ENCODE measurements around the gene NCOA6.
A peak's percentile ranks its signal among the peaks of the same experiment; 100 is the strongest.
"Not testable (repeated sequence)": the region's sequence is repeated elsewhere in the genome, so short reads cannot be mapped to it uniquely, and the experiment has no call there.

The NCOA6 gene

DNA sequence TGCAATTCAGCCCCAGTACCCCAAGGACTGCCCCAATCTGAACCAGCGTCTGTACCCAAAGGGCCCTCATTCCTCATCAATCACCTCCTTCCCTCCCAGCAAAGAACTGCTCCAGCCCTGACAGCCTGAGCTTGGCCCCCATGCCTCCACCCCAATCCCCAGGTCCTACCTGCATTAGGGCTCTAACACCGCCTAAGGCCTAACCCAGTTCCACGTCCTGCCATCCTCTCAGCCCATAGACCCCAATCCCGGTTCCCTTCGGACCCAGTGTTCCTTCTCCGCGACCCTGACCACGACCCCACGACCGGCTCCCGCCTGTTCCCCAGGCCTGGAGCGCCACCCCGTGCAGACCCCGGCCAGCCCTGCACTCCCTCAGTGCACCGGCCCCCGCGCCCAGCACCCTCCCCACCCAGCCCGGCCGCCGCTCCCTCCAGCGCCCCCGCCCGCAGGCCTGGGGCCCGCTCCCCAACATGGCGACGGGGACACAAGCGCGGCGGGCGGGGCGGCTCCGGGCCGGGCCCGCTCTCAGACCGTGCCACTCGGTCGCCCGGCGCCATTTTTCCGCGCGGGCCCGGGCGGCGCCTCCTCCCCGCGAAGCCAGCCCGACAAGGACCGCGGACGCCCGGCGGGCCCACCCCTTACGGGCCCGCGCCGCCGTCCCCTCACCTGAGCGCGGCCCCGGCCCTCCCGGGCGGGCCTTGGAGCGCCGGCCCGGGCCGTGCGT is 483 bp downstream of the NCOA6 start:
- no peak for FAIRE-seq

DNA sequence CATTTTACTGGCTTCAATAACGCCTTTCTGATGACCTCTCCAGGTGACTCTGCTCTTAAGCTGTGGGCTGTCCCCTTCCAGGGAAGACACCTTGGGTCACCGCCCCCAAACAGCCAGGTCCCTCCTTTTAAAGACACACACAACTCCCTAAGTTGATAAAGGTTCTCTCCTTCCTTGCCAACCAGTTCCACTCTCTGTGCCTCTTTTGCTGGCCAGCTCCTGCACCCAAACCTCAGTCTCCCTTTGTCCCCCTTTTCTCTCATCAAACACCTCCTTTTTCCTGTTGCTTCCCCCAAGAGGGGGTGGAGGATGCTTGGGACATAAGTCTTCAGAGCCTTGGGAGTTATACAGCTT is 1.0 kb downstream of the NCOA6 start:
- no peak for FAIRE-seq

DNA sequence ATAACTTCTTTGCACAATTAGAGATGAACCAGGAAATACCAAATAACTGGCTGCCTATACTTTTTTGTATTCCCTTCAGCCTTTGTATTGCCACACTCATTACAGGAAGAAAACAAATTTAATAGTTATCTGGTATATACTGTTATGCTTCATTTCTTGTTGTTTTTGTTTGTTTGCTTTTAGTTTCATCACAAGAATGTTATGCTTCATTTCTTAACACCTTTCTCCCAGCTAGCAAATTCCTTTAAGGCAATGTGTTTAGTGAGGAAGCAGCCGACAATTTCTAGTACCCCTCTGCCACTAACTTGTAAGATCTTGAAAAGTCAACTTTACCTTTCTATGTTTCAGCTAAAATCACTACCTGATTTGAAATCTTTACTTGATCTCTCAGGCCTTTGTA is 1.4 kb downstream of the NCOA6 start:
- FAIRE-seq, result peak; percentile 53

DNA sequence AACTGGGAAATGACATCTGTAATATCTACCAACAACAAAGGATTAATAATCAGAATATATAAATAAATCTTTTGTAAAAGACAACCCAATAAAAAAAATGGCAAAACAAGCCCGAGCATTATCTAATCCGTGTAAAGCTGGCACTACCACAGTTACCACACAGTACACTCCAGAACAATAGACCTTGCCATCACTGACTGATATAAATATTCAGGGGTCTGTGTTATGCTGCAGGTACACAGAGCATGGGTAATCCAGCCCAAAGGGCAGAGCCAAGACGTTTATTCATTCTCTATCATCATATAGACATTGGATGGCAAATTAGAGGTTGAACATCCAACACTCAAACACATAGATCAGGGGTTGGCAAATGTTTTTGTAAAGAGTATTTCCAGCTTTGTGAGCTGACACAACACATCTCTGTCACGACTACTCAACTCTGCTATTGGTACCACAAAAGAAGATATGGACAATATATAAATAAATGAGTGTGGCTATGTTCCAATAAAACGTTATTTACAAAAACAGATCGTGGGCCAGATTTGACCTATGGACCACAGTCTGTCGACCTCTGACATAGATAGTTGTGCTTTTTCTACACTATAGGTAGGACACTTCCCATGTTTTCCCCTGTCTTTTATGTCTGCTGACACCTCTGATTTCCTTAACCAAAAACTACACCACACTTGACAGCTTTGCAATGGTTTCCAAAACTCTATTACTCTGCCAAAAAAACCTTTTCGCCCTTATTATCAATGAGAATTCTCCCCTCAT is 4.5 kb downstream of the NCOA6 start:
- no peak for FAIRE-seq

DNA sequence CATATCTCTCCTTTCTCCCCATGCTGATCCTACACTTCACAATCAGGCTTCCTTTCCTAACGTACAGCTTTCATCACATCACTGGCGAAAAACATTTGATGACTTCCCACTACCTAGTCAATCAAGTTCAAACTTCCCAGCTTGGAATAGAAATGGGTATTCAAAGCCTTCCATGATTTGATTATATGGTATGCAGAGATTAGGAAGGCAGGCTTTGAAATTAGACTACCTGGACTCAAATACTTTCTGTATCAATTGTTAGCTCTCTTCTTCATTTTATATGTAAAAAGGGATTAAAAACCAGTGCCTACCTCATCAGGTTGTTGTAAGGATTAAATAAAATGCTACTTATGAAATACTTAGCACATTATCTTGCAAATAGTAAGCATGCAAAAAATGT is 7.7 kb downstream of the NCOA6 start:
- no peak for FAIRE-seq

DNA sequence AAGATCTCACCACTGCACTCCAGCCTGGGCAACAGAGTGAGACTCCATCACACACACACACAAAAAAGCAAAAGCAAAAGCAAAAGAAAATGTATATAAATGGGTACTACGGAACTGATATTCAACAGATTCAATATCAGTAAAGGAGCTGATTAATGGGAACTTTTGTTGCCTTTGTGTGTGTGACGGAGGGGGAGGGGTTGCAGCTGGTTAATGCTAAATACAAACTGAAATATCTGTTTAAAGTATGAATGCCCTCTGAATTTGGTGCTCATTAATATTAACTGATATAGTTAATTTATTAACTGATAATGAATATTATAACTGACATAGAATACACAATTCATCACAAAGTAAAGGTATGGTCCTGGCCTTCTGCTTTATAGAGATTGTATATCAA is 8.4 kb downstream of the NCOA6 start:
- no peak for FAIRE-seq

DNA sequence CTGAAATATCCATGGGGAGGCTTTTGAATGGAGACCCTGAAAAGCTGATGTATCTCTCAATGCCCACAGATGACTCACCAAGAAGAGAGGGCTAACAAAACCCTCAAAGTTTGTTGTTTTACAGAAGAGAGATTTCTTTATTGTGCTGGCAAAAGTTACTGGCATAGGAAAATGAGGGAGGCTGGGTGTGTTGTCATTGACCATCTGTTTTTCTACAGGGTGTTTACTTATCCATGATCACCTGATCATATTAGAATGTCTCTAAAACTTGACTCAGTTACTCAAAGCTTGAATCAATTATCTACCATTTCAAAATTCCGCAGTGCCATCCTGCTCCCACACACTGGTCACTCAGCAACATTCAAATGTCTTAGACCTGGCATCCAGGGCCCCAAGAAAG is 9.8 kb downstream of the NCOA6 start:
- no peak for FAIRE-seq

DNA sequence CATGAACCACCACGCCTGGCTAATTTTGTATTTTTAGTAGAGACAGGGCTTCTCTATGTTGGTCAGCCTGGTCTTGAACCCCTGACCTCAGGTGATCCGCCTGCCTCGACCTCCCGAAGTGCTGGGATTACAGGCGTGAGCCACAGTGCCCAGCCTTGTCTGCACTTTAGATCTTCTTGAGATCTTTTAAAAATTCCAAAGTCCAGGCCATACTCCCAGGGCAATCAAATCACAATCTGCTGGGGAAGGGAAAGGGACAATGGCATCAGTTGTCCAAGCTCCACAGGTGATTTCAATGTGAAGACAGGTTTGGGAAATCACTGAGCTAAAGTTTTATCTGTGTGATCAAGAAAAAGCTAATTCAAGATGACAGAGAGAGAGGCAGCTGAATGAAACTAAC is 16.9 kb downstream of the NCOA6 start:
- no peak for FAIRE-seq

DNA sequence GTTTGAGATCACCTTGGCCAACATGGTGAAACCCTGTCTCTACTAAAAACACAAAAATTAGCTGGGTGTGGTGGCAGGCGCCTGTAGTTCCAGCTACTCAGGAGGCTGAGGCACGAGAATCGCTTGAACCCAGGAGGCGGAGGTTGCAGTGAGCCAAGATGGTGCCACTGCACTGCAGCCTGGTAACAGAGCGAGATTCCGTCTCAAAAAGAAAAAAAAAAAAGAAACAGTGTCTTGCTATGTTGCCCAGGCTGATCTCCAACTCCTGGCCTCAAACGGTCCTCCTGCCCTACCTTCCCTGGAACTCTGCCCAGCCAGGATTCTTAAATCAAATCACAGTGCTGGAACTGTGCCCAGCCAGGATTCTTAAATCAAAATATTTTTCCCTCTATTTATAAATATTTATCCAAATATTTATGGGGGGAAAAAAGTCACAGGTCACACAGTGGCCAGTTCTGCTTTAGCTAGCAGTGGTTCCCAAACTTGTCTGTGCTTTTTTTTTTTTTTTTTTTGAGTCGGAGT is 17.4 kb downstream of the NCOA6 start:
- FAIRE-seq, result not testable (repeated sequence)

DNA sequence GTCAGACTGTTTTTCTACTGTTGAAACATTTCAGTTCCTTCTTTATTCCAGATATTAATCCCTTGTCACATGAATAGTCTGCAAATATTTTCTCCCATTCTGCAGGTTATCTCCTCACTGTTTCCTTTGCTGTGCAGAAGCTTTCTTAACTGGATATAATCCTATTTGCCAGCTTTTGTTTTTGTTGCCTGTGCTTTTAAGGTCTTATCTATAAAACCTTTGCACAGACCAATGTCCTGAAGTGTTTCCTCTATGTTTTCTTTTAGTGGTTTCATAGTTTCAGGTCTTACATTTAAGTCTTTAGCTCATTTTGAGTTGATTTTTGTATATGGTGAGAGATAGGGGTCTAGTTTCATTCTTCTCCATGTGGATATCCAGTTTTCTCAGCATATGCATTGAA is 19.2 kb downstream of the NCOA6 start:
- FAIRE-seq, result no peak

DNA sequence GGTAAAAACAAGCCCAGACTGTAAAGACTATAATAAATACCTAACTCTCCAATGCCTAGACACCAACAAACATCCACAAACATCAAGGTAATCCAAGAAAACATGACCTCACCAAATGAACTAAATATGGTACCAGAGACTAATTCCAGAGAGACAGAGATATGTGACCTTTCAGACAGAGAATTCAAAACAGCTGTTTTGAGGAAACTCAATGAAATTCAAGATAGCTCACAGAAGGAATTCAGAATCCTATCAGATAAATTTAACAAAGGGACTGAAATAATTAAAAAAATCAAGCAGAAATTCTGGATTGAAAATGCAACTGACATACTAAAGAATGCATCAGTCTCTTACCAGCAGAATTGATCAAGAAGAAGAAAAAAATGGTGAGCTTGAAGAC is 26.6 kb downstream of the NCOA6 start:
- FAIRE-seq, result no peak

DNA sequence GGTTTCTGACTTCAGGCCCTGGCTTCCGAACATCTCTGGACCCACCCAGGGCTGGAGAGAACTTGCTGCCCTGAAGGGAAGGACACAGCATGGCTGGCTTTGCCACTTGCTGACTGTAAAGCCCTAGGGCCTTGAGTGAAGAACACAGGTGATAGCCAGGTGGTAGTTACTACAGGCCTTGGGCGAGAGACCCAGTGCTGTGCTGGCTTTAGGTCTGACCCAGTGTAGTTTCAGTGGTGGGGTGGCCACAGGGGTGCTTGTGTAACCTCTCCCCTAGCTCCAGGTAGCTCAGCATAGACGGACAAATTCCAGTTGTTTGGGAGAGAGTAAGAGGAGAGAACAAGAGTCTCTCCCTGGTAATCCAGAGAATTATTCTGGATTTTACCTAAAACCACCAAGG is 27.1 kb downstream of the NCOA6 start:
- no peak for FAIRE-seq

DNA sequence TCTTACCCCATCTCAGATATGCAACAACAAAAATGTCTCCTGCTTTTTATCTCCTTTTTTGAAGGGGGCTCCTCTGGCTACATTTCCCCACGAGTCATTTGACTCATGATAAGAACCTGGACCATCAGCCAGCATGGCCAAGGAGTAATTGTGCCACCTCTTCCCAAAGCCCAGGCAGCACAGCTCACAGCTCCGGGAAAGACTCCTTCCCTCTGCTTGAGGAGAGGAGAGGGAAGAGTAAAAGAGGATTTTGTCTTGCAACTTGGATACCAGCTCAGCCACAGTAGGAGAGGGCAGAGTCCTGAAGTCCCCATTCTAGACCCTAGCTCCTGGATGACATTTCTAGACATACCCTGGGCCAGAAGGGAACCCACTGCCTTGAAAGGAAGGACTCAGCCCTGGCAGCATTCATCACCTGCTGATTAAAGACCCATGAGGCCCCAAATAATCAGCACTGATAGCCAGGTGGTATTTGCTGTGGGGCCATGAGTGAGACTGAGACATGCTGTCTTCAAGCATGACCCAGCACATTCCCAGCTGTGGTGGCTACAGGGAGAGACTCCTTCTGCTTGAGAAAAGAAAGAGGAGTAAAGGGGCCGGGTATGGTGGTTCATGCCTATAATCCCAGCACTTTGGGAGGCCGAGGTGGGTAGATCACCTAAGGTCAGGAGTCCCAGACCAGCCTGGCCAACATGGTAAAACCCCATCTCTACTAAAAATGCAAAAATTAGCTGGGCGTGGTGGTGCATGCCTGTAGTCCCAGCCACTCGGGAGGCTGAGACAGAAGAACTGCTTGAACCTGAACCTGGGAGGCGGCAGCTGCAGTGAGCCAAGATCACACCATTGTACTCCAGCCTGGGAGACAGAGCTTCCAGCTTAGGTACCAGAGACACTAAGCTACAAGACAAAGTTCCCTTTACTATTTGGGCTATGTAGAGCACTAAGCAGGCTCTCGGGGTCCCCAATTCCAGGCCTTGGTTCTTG is 28.1 kb downstream of the NCOA6 start:
- FAIRE-seq, result no peak

DNA sequence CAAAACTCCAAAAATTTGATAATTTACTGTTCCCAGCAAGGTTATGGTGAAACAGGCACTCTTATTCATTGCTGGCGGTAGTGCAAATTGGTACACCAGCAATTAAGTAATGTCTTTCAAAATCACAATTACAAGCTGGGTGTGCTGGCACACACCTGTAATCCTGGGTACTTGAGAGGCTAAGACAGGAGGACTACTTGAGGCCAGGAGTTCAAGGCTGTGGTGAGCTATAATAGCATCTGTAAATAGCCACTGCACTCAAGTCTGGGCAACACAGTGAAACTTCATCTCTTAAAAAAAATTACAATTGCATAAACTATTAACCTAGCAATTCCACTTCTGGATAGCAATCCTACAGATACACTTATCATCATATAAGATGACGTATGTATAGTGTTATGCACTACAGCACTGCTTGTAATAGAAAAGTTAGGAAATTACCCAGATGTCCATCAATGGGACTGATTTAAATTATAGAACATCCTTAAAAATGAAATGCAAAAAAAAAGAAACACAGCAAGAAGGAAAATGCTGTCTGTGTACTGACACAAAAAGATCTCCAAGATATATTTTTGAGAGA is 31.4 kb downstream of the NCOA6 start:
- no peak for FAIRE-seq

DNA sequence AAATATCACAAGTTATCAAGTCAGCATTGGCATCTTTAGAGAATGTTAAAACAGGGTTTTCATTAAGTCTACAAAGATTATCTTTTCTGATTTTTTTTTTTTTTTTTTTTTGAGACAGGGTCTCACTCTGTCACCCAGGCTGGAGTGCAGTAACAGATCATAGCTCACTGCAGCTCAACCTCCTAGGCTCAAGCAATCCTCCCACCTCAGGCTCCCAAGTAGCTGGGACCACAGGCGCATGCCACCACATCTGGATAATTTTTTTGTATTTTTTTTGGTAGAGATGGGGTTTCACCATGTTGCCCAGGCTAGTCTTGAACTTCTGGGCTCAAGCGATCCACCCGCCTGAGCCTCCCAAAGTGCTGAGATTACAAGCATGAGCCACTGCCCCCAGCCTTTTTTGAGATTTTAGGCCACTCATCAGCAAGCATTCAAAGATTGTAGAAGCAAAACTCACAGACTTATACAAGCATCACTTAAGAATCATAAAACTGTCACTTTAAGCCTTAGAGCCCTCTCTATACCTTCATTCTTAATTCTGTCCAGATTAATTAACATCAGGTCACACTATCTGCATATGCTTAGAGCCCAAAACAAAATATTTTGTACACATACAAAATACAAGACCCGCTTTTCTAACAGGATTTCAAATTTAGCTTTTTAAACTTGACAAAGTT is 32.6 kb downstream of the NCOA6 start:
- peak; percentile 65 for FAIRE-seq

DNA sequence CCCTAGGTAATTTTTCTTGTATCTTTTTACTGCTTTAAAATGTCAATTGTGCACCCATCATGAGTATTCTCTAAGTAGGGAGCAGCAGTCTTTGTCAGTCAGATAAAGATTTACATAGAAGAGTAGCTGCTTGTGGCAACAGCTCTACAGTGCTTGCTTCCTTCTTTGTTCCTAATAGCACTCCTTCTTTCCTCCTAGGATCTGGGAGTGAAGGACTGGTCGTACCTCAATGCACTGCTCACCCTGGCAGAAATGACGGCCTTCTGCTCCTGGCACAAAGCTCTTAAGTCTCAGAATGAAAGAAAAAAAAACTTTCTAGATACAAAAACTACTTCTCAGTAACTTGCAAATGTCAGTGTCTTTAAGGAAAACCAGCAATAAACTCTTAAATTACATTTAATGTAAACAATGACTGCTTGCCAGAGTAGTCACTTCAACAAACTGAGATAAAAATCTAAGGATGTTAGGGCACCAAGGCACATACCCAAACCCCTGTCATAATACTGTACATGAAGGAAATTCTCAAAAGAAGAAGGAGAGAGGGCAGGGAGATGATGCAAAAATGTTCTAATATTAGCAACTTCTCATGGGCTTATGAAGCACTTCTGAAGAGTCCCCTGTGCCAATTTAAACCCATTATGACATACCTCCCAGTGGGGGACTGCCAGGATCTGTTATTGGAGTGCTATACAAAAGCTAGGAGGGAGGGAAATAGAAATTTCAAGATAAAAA is 34.0 kb downstream of the NCOA6 start:
- FAIRE-seq, result no peak

DNA sequence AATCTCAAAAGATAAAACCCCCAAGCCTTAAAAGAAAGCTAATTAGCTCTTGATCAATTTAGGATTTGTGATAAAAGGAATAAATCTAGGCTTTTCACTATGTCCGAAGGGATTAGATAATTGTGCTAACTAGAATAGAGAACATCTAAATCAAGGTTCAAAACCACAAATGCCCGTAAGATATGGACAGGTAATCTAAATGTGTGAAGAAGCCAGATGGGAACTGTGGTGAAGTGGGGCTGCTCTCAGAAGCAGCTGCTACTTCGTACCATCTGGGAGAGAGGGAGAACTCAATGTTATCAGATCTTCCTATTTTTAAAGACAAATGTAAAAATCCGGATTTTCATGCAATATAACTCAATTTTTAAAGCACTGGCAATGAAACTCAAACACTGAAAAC is 44.2 kb downstream of the NCOA6 start:
- no peak for FAIRE-seq

DNA sequence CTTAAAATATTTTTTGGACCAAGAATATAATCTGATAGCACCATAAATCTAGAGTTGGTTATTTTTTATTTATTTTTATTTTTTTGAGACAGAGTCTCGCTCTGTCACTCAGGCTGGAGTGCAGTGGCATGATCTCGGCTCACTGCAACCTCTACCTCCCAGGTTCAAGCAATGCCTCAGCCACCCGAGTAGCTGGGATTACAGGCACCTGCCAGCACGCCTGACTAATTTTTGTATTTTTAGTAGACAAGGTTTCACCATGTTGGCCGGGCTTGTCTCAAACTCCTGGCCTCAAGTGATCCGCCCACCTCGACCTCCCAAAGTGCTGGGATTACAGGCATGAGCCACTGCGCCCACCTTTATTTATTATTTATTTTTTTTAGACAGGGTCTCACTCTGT is 45.2 kb downstream of the NCOA6 start:
- not testable (repeated sequence) for FAIRE-seq

DNA sequence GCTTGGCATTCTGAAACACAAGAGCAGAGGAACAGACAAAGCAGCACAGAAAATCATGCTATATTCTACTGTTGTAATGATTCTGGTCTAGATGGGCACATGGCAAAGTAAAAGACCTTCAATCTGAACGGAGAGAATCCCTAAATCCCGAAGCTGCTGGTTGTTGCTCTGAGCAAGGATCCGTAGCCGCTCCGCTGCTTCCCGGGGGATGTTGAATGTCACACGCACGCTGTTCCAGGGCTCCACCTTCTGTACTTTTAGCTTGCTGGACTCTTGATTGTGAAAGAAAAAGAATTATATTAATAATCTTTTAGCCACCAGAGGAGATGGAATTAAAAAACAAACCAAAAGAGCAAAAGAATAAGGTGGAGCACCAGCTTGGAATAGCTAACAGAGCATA is 49.3 kb downstream of the NCOA6 start:
- no peak for FAIRE-seq

DNA sequence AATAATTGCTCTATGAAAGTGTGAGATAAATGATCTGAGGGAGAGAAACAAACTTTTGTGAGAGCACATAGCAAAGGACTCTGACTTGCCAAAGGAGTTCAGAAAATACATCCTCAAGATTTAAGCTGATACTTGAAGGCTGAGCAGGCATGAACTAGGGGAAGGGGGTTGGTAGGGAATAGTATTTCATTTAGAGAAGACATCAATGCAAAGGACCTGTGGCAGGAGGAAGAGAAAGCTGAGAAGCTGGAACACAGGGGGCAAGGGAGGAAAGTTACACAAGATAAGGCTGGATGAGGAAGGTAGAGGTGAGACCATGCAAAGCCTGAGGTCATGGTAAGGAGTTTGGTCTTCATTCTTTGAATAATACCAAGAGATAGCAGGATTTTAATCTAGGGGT is 50.6 kb downstream of the NCOA6 start:
- FAIRE-seq, result no peak

DNA sequence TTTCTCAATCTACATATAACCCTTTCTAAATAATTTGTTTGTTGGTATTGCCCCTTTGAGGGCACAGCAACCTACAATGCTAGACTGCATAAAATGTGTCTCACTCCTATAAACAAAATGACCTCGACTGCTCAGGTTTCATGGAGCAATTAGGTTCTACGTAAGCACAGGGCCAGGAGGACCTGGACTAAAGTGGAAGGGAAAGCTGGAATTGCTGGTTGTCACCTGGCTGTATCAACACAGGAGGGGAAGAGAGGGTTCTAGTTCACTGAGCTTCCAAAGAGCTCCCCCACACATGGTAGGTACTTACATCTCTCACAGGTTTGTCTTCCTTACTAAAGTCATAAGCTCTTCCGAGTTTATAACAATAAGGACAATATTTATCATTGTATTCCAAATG is 51.0 kb downstream of the NCOA6 start:
- no peak for FAIRE-seq

DNA sequence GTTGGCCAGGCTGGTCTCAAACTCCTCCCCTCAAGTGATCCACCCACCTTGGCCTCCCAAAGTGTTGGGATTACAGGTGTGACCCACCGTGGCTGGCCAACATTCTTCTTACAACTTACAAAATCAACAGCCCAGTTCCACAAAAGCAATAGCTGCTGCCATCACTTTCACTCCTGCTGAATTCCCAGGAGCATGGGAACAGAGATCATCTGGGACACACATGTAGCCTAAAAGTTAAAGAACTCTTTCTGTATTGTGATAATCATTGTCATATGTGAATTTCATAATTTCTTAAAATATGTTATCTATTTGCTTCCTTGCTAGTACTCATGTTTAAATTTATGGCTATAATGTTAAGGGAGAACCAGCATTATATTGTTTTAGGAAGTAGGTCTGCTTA is 51.7 kb downstream of the NCOA6 start:
- FAIRE-seq, result no peak

Data from islet of Langerhans (tissue), 1 donor.